Measurements from ENCODE around the gene MYEF2.

MYEF2 gene

GRCh38 chr15:48087844-48088243, 90.3 kb downstream of the MYEF2 start:
- DNase-seq (ENCODE audit: low read depth) = no peak
- no peak for TF ChIP-seq CTCF (IDR thresholded peaks at IDR 0.05; ENCODE audit: low read depth, low read length, missing control alignments)
- in situ Hi-C loops (cut with HindIII; ENCODE audit: low sequenced_read_pairs) = no loop called here
- no peak overlapping the region for H3K4me3 ChIP-seq (ENCODE audit: low read depth, low read length)

- peak; percentile 81 for DNase-seq (ENCODE audit: low read depth)
These were observed 91.5 kb downstream of the MYEF2 start for GRCh38 chr15:48086576-48086975.

GRCh38 chr15:48086133-48086532, 92.0 kb downstream of the MYEF2 start:
- no peak for DNase-seq (ENCODE audit: low read depth)
- TF ChIP-seq CTCF (IDR thresholded peaks at IDR 0.05; ENCODE audit: low read depth, low read length, missing control alignments) = no peak
- H3K4me3 ChIP-seq (ENCODE audit: low read depth, low read length) = no peak overlapping the region
- in situ Hi-C loops (cut with HindIII; ENCODE audit: low sequenced_read_pairs) = no loop called here

More at GRCh38 chr15:48086576-48086975, 91.5 kb downstream of the MYEF2 start:
- in situ Hi-C loops (cut with HindIII; ENCODE audit: low sequenced_read_pairs) = no loop called here
- no peak for TF ChIP-seq CTCF (IDR thresholded peaks at IDR 0.05; ENCODE audit: low read depth, low read length, missing control alignments)
- H3K4me3 ChIP-seq (ENCODE audit: low read depth, low read length) = no peak overlapping the region

- no peak for TF ChIP-seq CTCF (IDR thresholded peaks at IDR 0.05; ENCODE audit: low read depth, low read length, missing control alignments)
- DNase-seq (ENCODE audit: low read depth) = no peak
- H3K4me3 ChIP-seq (ENCODE audit: low read depth, low read length) = no peak overlapping the region
- in situ Hi-C loops (cut with HindIII; ENCODE audit: low sequenced_read_pairs) = no loop called here
These were observed 92.5 kb downstream of the MYEF2 start for GRCh38 chr15:48085591-48085930.

- DNase-seq (ENCODE audit: low read depth) = peak; percentile 59
- TF ChIP-seq CTCF (IDR thresholded peaks at IDR 0.05; ENCODE audit: low read depth, low read length, missing control alignments) = peak; percentile 78
- H3K4me3 ChIP-seq (ENCODE audit: low read depth, low read length) = no peak overlapping the region
- in situ Hi-C loops (cut with HindIII; ENCODE audit: low sequenced_read_pairs) = no loop called here
These were observed 93.1 kb downstream of the MYEF2 start for GRCh38 chr15:48084759-48085590.
